UCSD-AML1 (cell line): Measurements from ENCODE around the gene REC114.

Experiments used
- DNase-seq: peaks from one replicate; lab custom pipeline; 2025; ENCODE audit not compliant: unreplicated experiment; lab: John Stamatoyannopoulos, UW

REC114 gene

DNA sequence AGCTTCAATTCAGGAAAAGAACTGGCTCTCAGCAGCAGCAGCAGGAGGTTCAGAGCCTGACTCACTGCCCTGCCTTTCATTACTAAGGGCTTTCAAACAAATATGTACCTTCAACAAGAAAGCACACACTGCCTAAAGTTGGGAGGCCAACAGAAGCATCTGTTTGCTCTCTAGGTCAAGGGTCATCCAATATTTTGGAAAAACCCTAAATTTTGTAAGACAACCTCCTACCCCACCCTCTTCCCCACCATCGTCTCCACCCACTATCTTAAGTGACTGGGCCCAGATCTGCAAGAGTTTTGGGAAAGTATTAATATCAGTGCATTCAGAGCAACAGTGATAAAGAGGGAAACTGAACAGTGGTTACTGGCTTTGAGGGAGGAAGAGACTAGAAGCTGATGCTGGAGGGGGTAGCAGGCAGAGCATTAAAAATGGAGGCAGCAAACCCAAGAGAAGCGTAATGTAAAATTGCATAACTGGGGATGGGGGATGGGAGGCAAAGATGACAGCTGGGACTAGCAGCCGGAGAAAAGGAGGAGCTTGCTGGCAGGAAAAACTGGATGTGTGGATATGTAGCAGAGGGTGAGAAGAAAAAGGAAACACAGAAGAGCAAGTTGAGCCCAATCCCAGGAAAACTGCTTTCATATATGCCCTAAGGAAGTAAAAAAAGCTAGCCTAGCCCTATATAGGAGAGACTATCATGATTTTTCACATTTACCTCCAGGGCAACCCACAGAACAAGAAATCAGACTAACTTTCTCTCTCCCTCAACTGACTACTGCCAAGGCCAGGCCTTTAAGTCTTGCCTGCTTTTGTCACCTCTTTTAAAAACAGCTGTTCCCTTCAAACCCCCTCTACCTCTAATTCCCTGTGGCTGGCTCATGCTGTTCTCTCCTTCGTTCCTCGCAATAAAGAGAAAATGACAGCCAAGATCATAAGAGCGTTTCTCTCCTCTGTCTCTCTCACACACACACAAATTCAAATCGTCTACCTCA is 158.8 kb downstream of the REC114 start:
- DNase-seq, result no peak

GRCh38 chr15:73602446-73602843 is 159.5 kb downstream of the REC114 start:
- DNase-seq, result no peak

- DNase-seq, result no peak
Measured at GRCh38 chr15:73602992-73603391, 160.0 kb downstream of the REC114 start.

GRCh38 chr15:73604477-73604876 is 161.5 kb downstream of the REC114 start:
- DNase-seq, result no peak

GRCh38 chr15:73605759-73606436 is 162.9 kb downstream of the REC114 start:
- DNase-seq, result no peak

DNA sequence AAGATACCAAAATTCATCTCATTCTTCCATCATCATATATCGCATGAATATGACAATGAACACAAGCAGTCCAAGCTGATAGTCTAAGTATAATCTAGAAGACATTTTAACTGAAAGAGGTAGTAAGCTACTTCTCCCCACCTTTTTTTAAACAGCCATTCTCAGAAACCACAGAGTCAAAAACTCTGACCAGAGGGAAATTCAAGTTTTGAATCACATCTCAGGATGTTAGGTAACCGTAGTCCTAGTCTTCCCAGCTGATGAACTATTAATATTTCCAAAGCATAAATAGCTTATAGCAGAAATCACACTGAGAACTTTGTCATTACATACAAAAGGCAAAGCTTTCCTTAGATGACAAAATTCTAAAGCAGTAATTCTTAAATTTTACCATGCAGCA is 164.4 kb downstream of the REC114 start:
- DNase-seq, result no peak

- no peak for DNase-seq
Measured at GRCh38 chr15:73607843-73608242, 164.9 kb downstream of the REC114 start.

DNA sequence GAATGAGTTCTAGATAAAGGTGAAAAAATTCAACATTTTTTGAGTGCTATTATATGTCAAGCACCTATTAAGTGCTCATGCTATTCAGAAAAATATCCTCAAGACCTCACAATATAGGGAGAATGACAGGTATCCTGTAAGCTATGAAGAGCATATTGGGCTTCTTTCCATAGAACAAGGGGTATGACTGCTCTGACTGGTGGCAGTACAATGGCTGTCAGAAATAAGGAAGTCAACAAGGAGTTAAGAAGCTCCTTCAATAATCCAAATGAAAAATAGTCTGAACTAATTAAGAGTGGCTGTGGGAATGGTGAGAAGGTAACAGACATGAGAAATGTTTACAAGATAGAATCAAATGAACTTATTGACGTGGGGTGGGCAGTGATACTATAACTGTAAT is 165.5 kb downstream of the REC114 start:
- no peak for DNase-seq

DNA sequence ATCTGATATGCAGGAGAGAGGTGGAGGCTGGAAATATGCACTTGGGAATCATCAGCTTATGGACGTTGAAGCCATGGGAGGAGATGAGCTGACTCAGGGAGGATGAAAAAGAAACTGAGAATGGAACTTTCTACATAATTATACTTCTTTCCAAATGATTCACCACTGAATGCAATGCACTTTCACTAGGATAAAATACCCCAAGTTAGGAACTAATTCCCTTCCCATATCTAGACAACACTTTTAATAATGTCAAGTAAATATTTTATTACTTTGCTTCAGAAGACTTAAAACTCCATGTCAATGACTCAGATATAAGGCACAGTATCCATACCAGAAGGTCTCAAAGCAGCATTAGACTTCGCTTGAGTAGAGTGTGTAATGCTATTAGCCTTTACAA is 166.0 kb downstream of the REC114 start:
- DNase-seq, result no peak
